Measurements from ENCODE around the gene DNAAF6. TPM values are rescaled to one million over a fixed set of nuclear protein-coding genes. Genes with fewer than 3 reads are reported as not detected.

DNAAF6 gene
- total RNA-seq, 2 donors from 2014 or later, result not detected

GRCh38 chrX:107228486-107228819, 22.0 kb downstream of the DNAAF6 start:
- no peak for DNase-seq (ENCODE audit: low spot score)
- H3K4me1 ChIP-seq (ENCODE audit: control insufficient read depth in 1 of 2, low read depth in 2 of 2), result no peaks in the 10 kb centered on the region
- H3K4me3 ChIP-seq, result no peak overlapping the region
- ATAC-seq (ENCODE audit: insufficient number of reproducible peaks, low FRiP score, low read depth), result no peak
- no peaks in the 10 kb centered on the region for H3K9me3 ChIP-seq
- no peak overlapping the region for H3K27ac ChIP-seq
- H3K27me3 ChIP-seq (replicated peaks; ENCODE audit: insufficient read depth), result no peaks in the 10 kb centered on the region
- no peak for TF ChIP-seq CTCF (IDR thresholded peaks at IDR 0.05)
- H3K36me3 ChIP-seq, result no peaks in the 10 kb centered on the region

GRCh38 chrX:107272431-107272921, 66.1 kb downstream of the DNAAF6 start:
- TF ChIP-seq CTCF (IDR thresholded peaks at IDR 0.05), result no peak
- Histone ChIP-seq H3K36me3 (no peaks in the 10 kb centered on the region), H3K27me3 (replicated peaks; ENCODE audit: insufficient read depth) (no peaks in the 10 kb centered on the region), H3K4me3 (no peak overlapping the region), H3K9me3 (no peaks in the 10 kb centered on the region), H3K27ac (no peak overlapping the region), H3K4me1 (ENCODE audit: control insufficient read depth in 1 of 2, low read depth in 2 of 2) (no peaks in the 10 kb centered on the region)
- ATAC-seq (ENCODE audit: insufficient number of reproducible peaks, low FRiP score, low read depth), result no peak
- no peak for DNase-seq (ENCODE audit: low spot score)

GRCh38 chrX:107273795-107274194, 67.4 kb downstream of the DNAAF6 start:
- H3K36me3 ChIP-seq, result no peaks in the 10 kb centered on the region
- H3K27ac ChIP-seq, result no peak overlapping the region
- TF ChIP-seq CTCF (IDR thresholded peaks at IDR 0.05), result no peak
- no peak for DNase-seq (ENCODE audit: low spot score)
- H3K27me3 ChIP-seq (replicated peaks; ENCODE audit: insufficient read depth), result no peaks in the 10 kb centered on the region
- ATAC-seq (ENCODE audit: insufficient number of reproducible peaks, low FRiP score, low read depth), result no peak
- H3K4me1 ChIP-seq (ENCODE audit: control insufficient read depth in 1 of 2, low read depth in 2 of 2), result no peaks in the 10 kb centered on the region
- H3K9me3 ChIP-seq, result no peaks in the 10 kb centered on the region
- no peak overlapping the region for H3K4me3 ChIP-seq

- Histone ChIP-seq H3K9me3 (no peaks in the 10 kb centered on the region), H3K27me3 (replicated peaks; ENCODE audit: insufficient read depth) (no peaks in the 10 kb centered on the region), H3K4me3 (no peak overlapping the region), H3K36me3 (no peaks in the 10 kb centered on the region), H3K27ac (no peak overlapping the region), H3K4me1 (ENCODE audit: control insufficient read depth in 1 of 2, low read depth in 2 of 2) (no peaks in the 10 kb centered on the region)
- no peak for TF ChIP-seq CTCF (IDR thresholded peaks at IDR 0.05)
- no peak for DNase-seq (ENCODE audit: low spot score)
- no peak for ATAC-seq (ENCODE audit: insufficient number of reproducible peaks, low FRiP score, low read depth)
These were observed 82.3 kb downstream of the DNAAF6 start for GRCh38 chrX:107288676-107289075.

GRCh38 chrX:107290019-107290418, 83.6 kb downstream of the DNAAF6 start:
- no peak overlapping the region for H3K4me3 ChIP-seq
- H3K36me3 ChIP-seq, result no peaks in the 10 kb centered on the region
- H3K4me1 ChIP-seq (ENCODE audit: control insufficient read depth in 1 of 2, low read depth in 2 of 2), result no peaks in the 10 kb centered on the region
- TF ChIP-seq CTCF (IDR thresholded peaks at IDR 0.05), result no peak
- ATAC-seq (ENCODE audit: insufficient number of reproducible peaks, low FRiP score, low read depth) (no peak), DNase-seq (ENCODE audit: low spot score) (no peak)
- H3K27me3 ChIP-seq (replicated peaks; ENCODE audit: insufficient read depth), result no peaks in the 10 kb centered on the region
- no peak overlapping the region for H3K27ac ChIP-seq
- no peaks in the 10 kb centered on the region for H3K9me3 ChIP-seq

Measured in thoracic aorta (tissue), 2 donors.